IMR-90 (cell line): ENCODE results near the gene ZNF263. TPM values are rescaled to one million over a fixed set of nuclear protein-coding genes. Genes with fewer than 3 reads are reported as not detected.

Source experiments
- ATAC-seq: fragments of 200-7000 bp; cut with Tn5 transposase; 2 replicates; pipeline ENCODE4 v1.9.1; 2020; ENCODE audit warnings: low read depth, mild to moderate bottlenecking, moderate library complexity
- BruUV-seq: library from RNA; stranded (reverse); fragments of 400-500 nt; replicated peaks from 2 replicates; lab custom pipeline; 2021; lab: Mats Ljungman, UMichigan
- CTCF ChIA-PET: fragments of 300-600 bp; formaldehyde crosslinking; extraction: SDS; loops from one replicate; lab custom pipeline; 2021; ENCODE audit warnings: antibody characterized with exemption; lab: Yijun Ruan, JAX
- POLR2A ChIA-PET: fragments of 300-600 bp; sonication (Branson Sonifier 250); formaldehyde crosslinking; loops from one replicate; lab custom pipeline; 2022; ENCODE audit warnings: antibody characterized with exemption; ENCODE audit not compliant: unreplicated experiment; lab: Charles Lee
- DNase-seq: peaks from one replicate; pipeline ENCODE4 v3.0.0; 2013
- H2AFZ ChIP-seq: replicated peaks from 2 replicates; pipeline ENCODE3; 2013; ENCODE audit warnings: low read length, mild to moderate bottlenecking; ENCODE audit not compliant: poor library complexity
- H2AK5ac ChIP-seq: 2 replicates; pipeline ENCODE4 v1.6.1; 2013; ENCODE audit warnings: low read depth, low read length, inconsistent platforms
- H2AK9ac ChIP-seq: replicated peaks from 2 replicates; pipeline ENCODE3; 2013; ENCODE audit warnings: mild to moderate bottlenecking, low read depth, low read length, moderate library complexity; ENCODE audit not compliant: poor library complexity
- H2BK120ac ChIP-seq: 2 replicates; pipeline ENCODE4 v1.6.1; 2013; ENCODE audit warnings: low read depth, low read length, inconsistent platforms
- H2BK15ac ChIP-seq: 3 replicates; pipeline ENCODE4 v1.6.1; 2013; ENCODE audit warnings: low read depth, low read length, inconsistent platforms
- H2BK20ac ChIP-seq: 2 replicates; pipeline ENCODE4 v1.6.1; 2013; ENCODE audit warnings: low read depth, mild to moderate bottlenecking, inconsistent platforms, low read length, moderate library complexity
- H2BK5ac ChIP-seq: 2 replicates; pipeline ENCODE4 v1.6.1; 2013; ENCODE audit warnings: mild to moderate bottlenecking, low read depth, low read length, inconsistent platforms; ENCODE audit not compliant: poor library complexity, severe bottlenecking
- H3K14ac ChIP-seq: replicated peaks from 2 replicates; pipeline ENCODE4 v1.6.1; 2013; ENCODE audit warnings: low read depth, low read length, inconsistent platforms
- H3K18ac ChIP-seq: 2 replicates; pipeline ENCODE4 v1.6.1; 2013; ENCODE audit warnings: low read depth, low read length, control low read depth
- H3K23ac ChIP-seq: 2 replicates; pipeline ENCODE4 v1.6.1; 2013; ENCODE audit warnings: low read depth, low read length, inconsistent platforms
- H3K27ac ChIP-seq: 2 replicates; pipeline ENCODE4 v1.5.1; 2013; ENCODE audit warnings: mild to moderate bottlenecking, control low read depth, low read length; ENCODE audit not compliant: insufficient read depth
- H3K27me3 ChIP-seq: 2 replicates; pipeline ENCODE4 v1.6.1; 2013; ENCODE audit warnings: low read length; ENCODE audit not compliant: control insufficient read depth, insufficient read depth
- H3K36me3 ChIP-seq: 2 replicates; pipeline ENCODE4 v1.6.1; 2013; ENCODE audit warnings: low read length, mixed read lengths; ENCODE audit not compliant: control insufficient read depth, insufficient read depth
- H3K4ac ChIP-seq: 2 replicates; pipeline ENCODE4 v1.6.1; 2013; ENCODE audit warnings: low read depth, low read length, inconsistent platforms
- H3K4me1 ChIP-seq: 2 replicates; pipeline ENCODE4 v1.6.1; 2013; ENCODE audit warnings: low read length, mixed read lengths; ENCODE audit not compliant: control insufficient read depth, insufficient read depth
- H3K4me2 ChIP-seq: 2 replicates; pipeline ENCODE4 v1.6.1; 2013; ENCODE audit warnings: low read depth, mild to moderate bottlenecking, control low read depth, low read length, moderate library complexity
- H3K4me3 ChIP-seq: 2 replicates; pipeline ENCODE4 v1.5.1; 2013; ENCODE audit warnings: low read depth, mild to moderate bottlenecking, control low read depth, low read length, moderate library complexity; ENCODE audit not compliant: insufficient read depth
- H3K56ac ChIP-seq: 2 replicates; pipeline ENCODE4 v1.6.1; 2013; ENCODE audit warnings: low read length, inconsistent platforms; ENCODE audit not compliant: insufficient read depth; ENCODE audit errors: extremely low read depth
- H3K79me1 ChIP-seq, 2 experiments: 2 replicates each; pipeline ENCODE4 v1.6.1; 2013; ENCODE audit warnings: low read length in 2 of 2, inconsistent platforms in 1 of 2, low read depth in 1 of 2
- H3K9ac ChIP-seq: 2 replicates; pipeline ENCODE4 v1.6.1; 2013; ENCODE audit warnings: low read depth, low read length, control low read depth
- H3K9me1 ChIP-seq: 2 replicates; pipeline ENCODE4 v1.6.1; 2013; ENCODE audit warnings: low read length, inconsistent platforms; ENCODE audit not compliant: insufficient read depth
- H3K9me3 ChIP-seq: 2 replicates; pipeline ENCODE4 v1.6.1; 2013; ENCODE audit warnings: low read length; ENCODE audit not compliant: control insufficient read depth, insufficient read depth
- H4K20me1 ChIP-seq: 2 replicates; pipeline ENCODE4 v1.6.1; 2013; ENCODE audit warnings: low read length, inconsistent platforms; ENCODE audit not compliant: insufficient read depth
- H4K5ac ChIP-seq: 2 replicates; pipeline ENCODE4 v1.6.1; 2013; ENCODE audit warnings: mild to moderate bottlenecking, low read depth, low read length, control low read depth
- H4K8ac ChIP-seq, 2 experiments: 2 replicates each; pipeline ENCODE4 v1.6.1; 2013; ENCODE audit warnings: low read depth in 2 of 2, low read length in 2 of 2, control low read depth in 1 of 2, inconsistent platforms in 1 of 2
- H4K91ac ChIP-seq: 2 replicates; pipeline ENCODE4 v1.6.1; 2013; ENCODE audit warnings: low read depth, low read length, inconsistent platforms; ENCODE audit not compliant: insufficient read depth
- BHLHE40 ChIP-seq: fragments of 150-350 bp; IDR thresholded peaks from 2 replicates; pipeline ENCODE4 v1.6.1; 2016; ENCODE audit warnings: mild to moderate bottlenecking, low read depth, low read length
- CEBPB ChIP-seq: IDR thresholded peaks from 2 replicates; pipeline ENCODE4 v1.6.1; 2012; ENCODE audit warnings: low read depth, low read length, improper control_type of control experiment
- CHD1 ChIP-seq: IDR thresholded peaks from 2 replicates; pipeline ENCODE4 v1.6.1; 2012; ENCODE audit warnings: low read depth, low read length, improper control_type of control experiment
- CTCF ChIP-seq: conservative IDR thresholded peaks from 2 replicates; pipeline ENCODE4 v1.5.1; 2012; ENCODE audit warnings: mild to moderate bottlenecking, low read depth, low read length, improper control_type of control experiment
- ELK1 ChIP-seq: fragments of 150-350 bp; IDR thresholded peaks from 2 replicates; pipeline ENCODE4 v1.6.1; 2016; ENCODE audit warnings: low read depth, mild to moderate bottlenecking, low read length, moderate library complexity, borderline replicate concordance
- FOS ChIP-seq: fragments of 150-350 bp; IDR thresholded peaks from 2 replicates; pipeline ENCODE4 v1.6.1; 2016; ENCODE audit warnings: low read depth, low read length
- MAZ ChIP-seq: IDR thresholded peaks from 2 replicates; pipeline ENCODE4 v1.6.1; 2012; ENCODE audit warnings: low read depth, mild to moderate bottlenecking, low read length, improper control_type of control experiment, moderate library complexity, borderline replicate concordance
- MXI1 ChIP-seq: IDR thresholded peaks from 2 replicates; pipeline ENCODE4 v1.6.1; 2012; ENCODE audit warnings: low read depth, mild to moderate bottlenecking, low read length, moderate library complexity, borderline replicate concordance
- NFE2L2 ChIP-seq: fragments of 150-350 bp; IDR thresholded peaks from 2 replicates; pipeline ENCODE4 v1.6.1; 2016; ENCODE audit warnings: low read depth, mild to moderate bottlenecking, low read length
- POLR2A ChIP-seq: IDR thresholded peaks from 2 replicates; pipeline ENCODE4 v1.6.1; 2012; ENCODE audit warnings: mild to moderate bottlenecking, low read depth, low read length
- RAD21 ChIP-seq: IDR thresholded peaks from 2 replicates; pipeline ENCODE4 v1.6.1; 2012; ENCODE audit warnings: low read length, improper control_type of control experiment
- RCOR1 ChIP-seq: IDR thresholded peaks from 2 replicates; pipeline ENCODE4 v1.6.1; 2012; ENCODE audit warnings: mild to moderate bottlenecking, low read length, improper control_type of control experiment; ENCODE audit not compliant: insufficient replicate concordance
- RFX5 ChIP-seq: IDR thresholded peaks from 2 replicates; pipeline ENCODE4 v1.8.0; 2012; ENCODE audit warnings: low read depth, mild to moderate bottlenecking, low read length, moderate library complexity
- SMC3 ChIP-seq: fragments of 150-350 bp; IDR thresholded peaks from 2 replicates; pipeline ENCODE4 v1.6.1; 2016; ENCODE audit warnings: low read depth, mild to moderate bottlenecking, antibody characterized with exemption, low read length, moderate library complexity
- WGBS, 2 experiments: methylation state at CpG; one replicate each; pipeline versions ENCODE4 v1.1.5 to v1.1.7; 2013; ENCODE audit warnings: missing lambda C conversion rate in 2 of 2; ENCODE audit not compliant: insufficient read length in 1 of 2; ENCODE audit errors: extremely low coverage in 2 of 2; 5-methylcytosine and 5-hydroxymethylcytosine counted together
- dilution Hi-C: fragments of 300-500 bp; cut with HindIII; formaldehyde crosslinking; loops from one replicate; pipeline ENCODE4 v1.14.3; 2018; ENCODE audit warnings: low sequenced_read_pairs; ENCODE audit not compliant: unreplicated experiment
- in situ Hi-C: fragments of 300-500 bp; cut with MboI; formaldehyde crosslinking; loops from 3 replicates; pipeline ENCODE4 v1.14.3; 2019; ENCODE audit warnings: low sequenced_read_pairs, inconsistent platforms, mixed read lengths
- intact Hi-C: fragments of 100-400 bp; cut with micrococcal nuclease; formaldehyde crosslinking; loops from 2 replicates; pipeline ENCODE4 v1.10.0; 2022
- polyA plus RNA-seq, 3 experiments: library from polyadenylated mRNA; depleted of rRNA; stranded (reverse); fragments of >200 nt; gene quantifications; 2 replicates each; pipeline ENCODE4 v1.2.3, GENCODE V29; 2012; ENCODE audit warnings: low replicate concordance in 1 of 3
- total RNA-seq: library from RNA; depleted of rRNA; stranded (reverse); fragments of >200 nt; gene quantifications from 2 replicates; pipeline ENCODE4 v1.2.3, GENCODE V29; 2012

Gene ZNF263
- total and polyA plus RNA-seq, 2 of the 4 experiments (the other 2 are of a cell fraction): 20.8 to 40.3 TPM

GRCh38 chr16:3305109-3306068 is 22.1 kb downstream of the ZNF263 start, which contains the start of the genes TIGD7 and ZNF75A:
Gene TIGD7 (minus strand): TSS chr16:3305430. CDS start chr16:3300614, 4,816 bp downstream.
Gene ZNF75A (plus strand): TSS chr16:3305497. CDS start chr16:3308429, 2,932 bp downstream.
- Histone ChIP-seq H3K18ac (peak within 1 kb of the TSS; percentile 60; the same call in 1 of the 2 replicates), H3K4me1 (no peaks in the 10 kb centered on the region), H3K9ac (peak within 1 kb of the TSS; percentile 76), H3K56ac (peak within 1 kb of the TSS; percentile 58), H2BK15ac (no peak within 1 kb of the TSS), H3K36me3 (peaks cover 26% of the 10 kb centered on the region), H2AK5ac (peak within 1 kb of the TSS; percentile 25), H4K91ac (peak within 1 kb of the TSS; percentile 87), H2BK5ac (peak within 1 kb of the TSS; percentile 93), H2BK120ac (peak within 1 kb of the TSS; percentile 65; the same call in 1 of the 2 replicates), H3K9me1 (no peaks in the 10 kb centered on the region), H3K79me1 (peaks cover 29 to 36% of the 10 kb centered on the region in 2 experiments), H2AK9ac (peak within 1 kb of the TSS; percentile 88), H3K14ac (peak within 1 kb of the TSS; percentile 98), H4K8ac (peak within 1 kb of the TSS; percentile 93 to 97), H3K4me3 (peak within 1 kb of the TSS; percentile 78), H2BK20ac (no peak within 1 kb of the TSS), H3K27ac (peak within 1 kb of the TSS; percentile 92), H3K9me3 (peaks cover 47% of the 10 kb centered on the region), H3K23ac (peak within 1 kb of the TSS; percentile 91; the same call in 1 of the 2 replicates), H3K4me2 (peak within 1 kb of the TSS; percentile 95), H3K27me3 (no peaks in the 10 kb centered on the region), H4K20me1 (no peaks in the 10 kb centered on the region), H2AFZ (peak within 1 kb of the TSS; percentile 100), H4K5ac (peak within 1 kb of the TSS; percentile 94), H3K4ac (peak within 1 kb of the TSS; percentile 95)
- CTCF ChIA-PET: no interaction called here
- POLR2A ChIA-PET: interaction anchor here (0.6 kb wide), 1 partner anchor 97 kb away, joined by 15 read pairs; no protein-coding TSS in a partner anchor
- BruUV-seq: no TSS peak
- WGBS, 2 experiments: 3% methylated on average over 62 of the region's 103 CpGs; no CpG with 5 or more reads in 1 of the 2 experiments
- ATAC-seq (peak; percentile 98), DNase-seq (peak; percentile 88)
- intact Hi-C loops: no loop called here
- in situ Hi-C loops: no loop called here
- dilution Hi-C loops: no loop called here
- TF ChIP-seq MXI1 (no peak; the same call in 1 of the 2 replicates), CEBPB (no peak), CTCF (0 out of 2 replicates have a peak, but pooled peaks have one; percentile 4), FOS (no peak), SMC3 (no peak), NFE2L2 (no peak), CHD1 (no peak), RCOR1 (no peak), ELK1 (no peak), MAZ (no peak), BHLHE40 (no peak), POLR2A (peak; percentile 89), RFX5 (0 out of 2 replicates have a peak, but pooled peaks have one; percentile 11), RAD21 (no peak)
